Hindlimb muscle (tissue), 1 donor: ENCODE data around the gene TRMT1. TPM values are rescaled to one million over a fixed set of nuclear protein-coding genes. Genes with fewer than 3 reads are reported as not detected.

Experiments used
- DNase-seq: peaks from one replicate; pipeline ENCODE4 v3.0.0-alpha.2; 2013
- polyA plus RNA-seq: library from polyadenylated mRNA; unstranded; fragments of 120-200 nt; gene quantifications from one replicate; pipeline ENCODE4 v1.2.1, GENCODE V29; 2013; ENCODE audit not compliant: insufficient read length

Gene TRMT1
- polyA plus RNA-seq, 1 donor: 25.6 TPM

DNA sequence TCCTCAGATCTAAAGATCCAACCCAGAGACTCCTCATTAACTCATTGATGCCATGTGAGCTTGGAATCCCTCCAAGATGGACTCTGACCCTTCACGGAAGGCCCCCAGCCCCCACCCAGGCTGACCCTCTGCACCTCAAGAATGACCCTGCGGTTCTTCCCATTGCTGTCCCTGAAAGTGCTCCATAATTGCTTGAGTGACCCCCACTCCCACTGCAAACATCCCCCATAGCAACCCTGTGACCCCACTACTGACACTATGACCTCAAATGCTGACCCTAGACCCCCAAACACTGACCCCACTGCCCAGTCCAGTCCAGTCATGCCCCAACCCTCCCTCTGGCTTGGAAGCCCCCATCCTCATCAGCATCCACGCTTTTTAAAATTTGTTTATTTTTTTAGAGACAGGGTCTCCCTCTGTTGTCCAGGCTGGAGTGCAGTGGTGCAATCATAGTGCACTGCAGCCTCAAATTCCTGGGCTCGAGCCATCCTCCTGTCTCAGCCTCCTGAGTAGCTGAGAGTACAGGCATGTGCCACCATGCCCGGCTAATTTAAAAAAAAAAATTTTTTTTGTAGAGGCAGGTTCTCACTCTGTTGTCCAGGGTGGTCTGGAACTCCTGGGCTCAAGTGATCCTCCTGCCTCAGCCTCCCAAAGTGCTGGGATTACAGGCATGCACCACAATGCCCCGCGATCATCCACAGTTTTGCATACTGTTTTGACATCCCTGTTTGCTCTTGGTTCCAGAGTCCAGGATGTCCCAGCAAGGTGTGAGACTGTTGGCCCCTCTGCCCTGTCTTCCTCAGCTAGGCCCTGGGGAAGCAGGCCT lies 14.7 kb downstream of the TRMT1 start:
- no peak for DNase-seq

DNA sequence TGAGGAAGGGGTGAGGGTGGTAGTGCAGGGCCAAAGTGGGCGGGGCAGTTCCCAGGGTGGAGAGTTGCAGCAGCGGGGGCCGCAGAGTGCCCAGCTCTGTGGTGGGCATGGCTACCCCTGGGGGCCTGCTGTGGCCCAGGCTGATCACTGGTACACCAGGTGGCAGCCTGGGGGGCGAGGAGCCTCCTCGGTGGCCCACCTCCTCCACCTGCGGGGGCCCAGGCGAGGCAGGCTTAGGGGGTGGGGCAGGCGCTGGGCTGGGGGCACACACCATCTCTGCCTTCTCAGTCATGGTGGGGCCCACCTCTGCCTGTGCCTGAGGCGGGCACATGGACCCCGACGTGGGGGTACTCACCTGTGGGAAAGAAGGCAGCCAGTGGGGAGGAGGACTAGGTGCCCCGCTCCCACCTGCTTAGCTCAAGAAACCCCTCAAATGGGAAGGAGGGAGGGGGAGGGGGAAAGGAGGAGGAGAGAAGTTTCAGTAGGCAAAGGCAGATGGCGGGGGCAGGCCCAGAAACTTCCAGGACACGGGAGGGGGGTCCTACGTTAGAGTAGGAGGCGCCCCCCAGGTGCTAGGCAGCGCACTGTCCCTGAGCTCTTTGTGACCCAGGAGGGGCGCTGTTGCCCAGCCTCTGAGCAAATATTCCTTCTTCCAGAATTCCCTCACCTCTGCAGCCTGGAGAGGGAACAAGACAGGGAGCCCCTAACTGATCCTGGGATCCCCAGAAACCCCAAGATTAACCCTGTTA lies 15.5 kb downstream of the TRMT1 start:
- no peak for DNase-seq

DNA sequence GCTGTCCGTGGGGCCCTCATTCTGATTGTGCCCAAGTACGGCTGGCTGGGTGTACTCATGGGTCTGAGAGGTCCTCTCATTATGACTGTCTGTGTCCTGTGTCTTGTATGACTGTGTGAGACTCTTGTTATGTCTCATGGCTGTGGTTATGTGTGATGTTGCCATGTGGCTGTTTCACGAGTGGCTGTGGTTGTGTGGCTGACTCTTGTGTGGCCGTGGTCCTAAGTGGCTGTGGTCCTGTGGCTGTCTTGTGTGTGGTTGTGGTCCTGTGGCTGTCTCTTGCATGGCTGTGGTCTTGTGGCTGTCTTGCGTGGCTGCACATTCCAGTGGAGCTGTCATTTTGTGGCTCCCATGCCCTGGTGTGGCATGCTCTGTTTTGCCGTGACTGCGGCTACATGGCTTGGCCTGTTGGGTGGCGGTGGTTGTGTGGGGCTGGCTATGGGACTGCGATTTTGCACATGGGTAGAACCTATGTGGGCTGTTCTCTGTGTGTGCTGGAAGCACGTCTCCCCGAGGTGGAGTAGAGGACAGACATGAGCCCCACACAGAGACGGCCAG lies 16.4 kb downstream of the TRMT1 start:
- DNase-seq: no peak

DNA sequence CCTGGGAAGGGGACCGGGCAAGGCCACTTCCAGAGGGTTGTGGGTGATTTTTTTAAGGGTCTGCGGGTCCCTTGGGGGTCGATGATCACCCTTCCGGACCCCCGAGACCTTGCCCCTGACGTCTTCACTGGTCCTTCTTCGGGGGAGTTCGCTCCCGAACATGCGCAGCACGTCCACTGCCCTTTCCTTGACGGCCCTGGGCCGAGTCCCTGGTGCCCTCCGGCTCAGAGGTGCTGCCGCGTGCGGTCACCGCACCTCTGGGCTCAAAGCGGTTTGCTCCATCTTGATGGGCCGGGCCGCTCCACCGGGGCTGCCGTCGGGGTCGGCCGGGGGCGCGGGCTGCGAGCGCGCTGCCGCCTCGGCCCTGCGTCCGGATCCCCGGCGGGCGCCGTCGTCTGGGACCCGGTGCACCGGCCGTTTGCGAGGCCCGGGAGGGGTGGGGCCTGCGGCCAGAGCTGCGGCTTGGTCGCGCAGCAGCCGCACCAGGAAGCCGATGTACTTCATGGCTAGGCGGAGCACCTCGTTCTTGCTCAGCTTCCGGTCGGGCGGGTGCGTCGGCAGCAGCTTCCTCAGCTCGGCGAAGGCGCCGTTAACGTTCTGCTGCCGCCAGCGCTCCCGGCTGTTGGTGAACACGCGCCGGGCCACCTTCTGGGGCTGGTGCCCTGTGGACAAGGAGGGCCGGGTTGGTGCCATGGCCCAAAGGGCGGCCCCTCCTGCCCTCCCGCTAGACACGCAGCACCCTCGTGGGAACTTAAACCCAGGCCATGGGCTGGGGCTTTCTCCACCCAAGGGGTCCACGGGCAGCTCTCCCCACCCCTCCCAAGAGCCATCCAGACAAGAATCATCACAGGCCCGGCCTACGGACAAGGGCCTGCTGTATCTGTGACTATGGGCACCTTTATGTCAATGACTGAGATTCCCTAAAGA lies 17.2 kb downstream of the TRMT1 start:
- no peak for DNase-seq

DNA sequence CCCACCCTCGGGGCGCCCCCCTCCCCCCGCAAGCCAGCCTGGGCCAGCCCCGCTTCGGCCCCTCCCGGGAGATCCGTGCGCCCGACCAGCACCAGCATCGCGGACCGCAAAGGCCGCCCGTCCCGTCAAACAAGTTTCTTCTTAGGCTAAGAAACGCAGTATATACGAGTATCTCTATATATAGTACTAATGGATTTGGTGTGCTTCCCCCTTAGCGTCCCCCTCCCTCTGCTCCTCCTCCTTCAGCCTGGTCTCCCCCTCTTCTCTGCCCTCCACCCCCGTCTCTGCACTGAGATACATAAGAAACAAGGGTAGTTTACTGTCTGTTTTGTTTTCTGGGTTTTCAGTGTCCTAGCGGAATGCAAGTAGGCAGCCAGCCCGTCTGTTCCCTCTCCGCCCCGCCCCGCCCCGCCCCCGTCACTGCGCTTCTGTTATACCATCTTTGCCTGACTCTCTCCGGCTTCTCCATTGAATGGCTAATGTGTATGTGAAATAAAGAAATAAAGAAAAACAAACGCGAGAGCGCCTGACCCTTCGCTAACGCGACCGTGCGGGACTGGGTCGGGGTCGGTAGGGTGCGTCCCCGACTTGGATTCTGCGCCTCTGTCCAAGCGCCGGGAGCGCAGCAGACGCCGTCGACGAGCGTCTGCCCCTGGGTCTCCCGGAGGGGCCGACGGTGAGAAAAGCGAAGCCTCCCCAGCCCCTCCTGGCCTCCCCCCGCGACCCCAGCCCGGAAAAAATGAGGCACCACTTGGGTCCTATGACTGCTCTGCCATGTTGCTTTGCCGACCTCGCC lies 18.1 kb downstream of the TRMT1 start:
- peak; percentile 60 for DNase-seq

DNA sequence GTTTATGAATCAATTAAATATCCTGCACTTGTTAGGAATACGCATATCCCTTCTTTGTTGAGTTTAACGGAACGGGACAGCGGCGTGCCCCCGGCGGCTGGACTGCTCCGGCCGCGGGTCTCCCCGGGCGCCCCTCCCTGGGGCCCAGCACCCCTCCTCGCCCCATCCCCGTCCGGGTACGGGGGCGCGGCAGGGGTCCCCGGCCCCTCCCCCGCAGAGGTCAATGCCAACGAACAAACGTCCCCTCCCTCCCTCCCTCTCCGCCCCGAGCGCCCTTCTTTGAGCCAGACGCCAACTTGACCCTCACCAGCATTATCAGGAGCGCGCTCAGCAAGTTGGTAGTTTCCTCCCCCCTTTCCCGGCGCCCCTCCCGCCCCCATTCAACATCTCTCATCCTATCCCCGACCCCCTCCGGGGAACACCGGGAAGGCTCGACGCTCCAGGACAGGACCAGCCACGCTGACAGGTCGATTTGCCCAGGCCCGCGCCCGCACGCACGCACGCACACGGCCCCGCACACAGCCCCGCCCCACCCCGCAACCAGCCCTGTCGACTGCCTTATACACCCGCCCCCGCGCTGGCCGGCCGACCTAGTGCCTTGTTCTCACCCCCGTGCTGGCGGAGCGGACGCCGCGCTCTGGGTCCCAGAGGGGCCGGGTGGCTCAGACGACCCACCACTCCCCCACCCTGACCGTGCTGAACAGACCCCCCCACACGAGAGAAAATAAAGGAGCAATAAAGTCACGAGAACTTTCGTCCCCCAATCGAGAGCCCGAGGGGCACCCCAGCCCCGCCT lies 18.9 kb downstream of the TRMT1 start:
- no peak for DNase-seq

DNA sequence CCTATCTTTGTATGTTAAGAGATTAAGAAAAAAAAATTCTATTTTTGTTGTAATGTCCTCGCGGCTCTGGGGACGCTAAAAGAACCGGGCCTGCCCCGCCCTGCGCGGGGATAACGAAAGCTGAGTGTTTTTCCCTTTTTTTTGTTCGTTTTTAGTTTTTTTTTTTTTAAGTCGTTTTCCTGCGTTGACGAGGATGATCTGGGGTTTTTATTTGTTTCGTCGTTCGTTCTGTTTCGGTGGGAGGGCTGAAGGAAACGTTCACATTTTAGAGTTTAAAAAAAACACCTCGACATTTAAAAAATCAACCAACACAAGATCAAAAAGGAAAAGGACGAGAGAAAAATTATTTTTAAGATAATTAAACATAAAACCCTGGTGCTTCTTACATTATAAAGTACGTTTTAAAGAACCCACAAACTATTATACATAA lies 19.5 kb downstream of the TRMT1 start:
- DNase-seq: no peak

DNA sequence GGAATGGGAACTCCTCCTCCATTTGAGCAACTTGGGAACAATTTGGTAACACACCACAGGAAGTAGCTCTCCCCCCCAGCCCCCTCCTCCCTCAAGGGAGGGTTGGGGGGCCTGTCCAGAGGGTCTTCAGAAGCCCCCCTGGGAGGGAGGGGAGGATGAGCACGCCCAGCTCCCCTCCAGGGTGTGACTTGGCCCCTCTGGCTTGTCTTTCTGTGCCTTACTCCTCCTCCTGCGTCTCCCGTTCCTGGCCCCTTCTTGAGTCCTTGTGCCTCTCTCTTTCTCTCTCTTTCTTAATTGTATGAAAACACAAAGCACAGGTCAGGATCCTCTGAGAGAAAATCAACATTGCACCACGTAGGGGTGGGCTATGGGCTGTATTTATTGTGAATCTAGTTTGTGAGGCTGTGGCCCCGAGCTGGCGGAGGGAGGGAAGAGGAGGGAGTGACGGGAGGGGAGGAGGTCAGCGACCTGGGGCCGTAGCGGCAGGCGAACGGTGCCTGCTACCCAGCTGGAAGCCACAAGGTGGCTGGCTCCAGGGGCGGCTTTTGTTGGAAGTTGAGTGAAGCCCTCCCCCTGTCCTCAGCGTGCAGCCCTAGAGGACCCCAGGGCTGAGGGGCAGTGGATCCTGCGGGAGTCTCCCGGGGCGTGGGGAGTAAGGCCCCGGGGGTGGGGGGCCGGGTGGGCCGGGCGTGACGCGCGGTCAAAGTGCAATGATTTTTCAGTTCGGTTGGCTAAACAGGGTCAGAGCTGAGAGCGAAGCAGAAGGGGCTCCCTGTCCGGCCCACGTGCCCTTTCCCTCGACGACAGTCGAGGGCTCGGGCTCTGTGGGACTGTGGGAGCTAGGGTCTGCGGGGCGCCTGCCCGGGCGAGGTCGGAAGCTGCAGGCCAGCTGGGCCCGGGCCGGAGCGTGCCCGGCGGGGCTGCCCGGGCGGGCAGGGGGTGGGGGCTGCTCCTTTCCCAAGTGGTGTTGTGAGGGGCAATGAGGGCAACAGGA lies 20.3 kb downstream of the TRMT1 start:
- DNase-seq: no peak

DNA sequence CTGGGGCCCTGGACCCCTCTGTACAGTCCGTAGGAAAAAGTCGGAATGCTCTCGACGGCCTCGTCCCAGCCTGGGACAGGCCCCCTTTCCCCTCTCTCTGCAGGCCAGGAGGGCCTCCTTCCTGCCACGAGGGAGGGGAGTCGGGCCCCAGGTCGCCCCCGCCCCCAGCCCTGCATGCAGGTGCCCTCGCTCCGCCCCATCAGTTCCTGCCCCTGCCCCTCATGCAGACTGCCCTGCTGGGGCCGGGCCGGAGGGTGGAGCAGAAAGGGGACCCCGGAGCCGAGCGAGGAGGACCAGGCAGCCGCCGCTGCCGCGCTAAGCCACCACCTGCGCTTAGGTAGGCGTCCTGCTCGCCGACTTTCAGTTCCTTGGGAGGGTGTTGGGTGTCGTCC lies 21.2 kb downstream of the TRMT1 start:
- DNase-seq: no peak

DNA sequence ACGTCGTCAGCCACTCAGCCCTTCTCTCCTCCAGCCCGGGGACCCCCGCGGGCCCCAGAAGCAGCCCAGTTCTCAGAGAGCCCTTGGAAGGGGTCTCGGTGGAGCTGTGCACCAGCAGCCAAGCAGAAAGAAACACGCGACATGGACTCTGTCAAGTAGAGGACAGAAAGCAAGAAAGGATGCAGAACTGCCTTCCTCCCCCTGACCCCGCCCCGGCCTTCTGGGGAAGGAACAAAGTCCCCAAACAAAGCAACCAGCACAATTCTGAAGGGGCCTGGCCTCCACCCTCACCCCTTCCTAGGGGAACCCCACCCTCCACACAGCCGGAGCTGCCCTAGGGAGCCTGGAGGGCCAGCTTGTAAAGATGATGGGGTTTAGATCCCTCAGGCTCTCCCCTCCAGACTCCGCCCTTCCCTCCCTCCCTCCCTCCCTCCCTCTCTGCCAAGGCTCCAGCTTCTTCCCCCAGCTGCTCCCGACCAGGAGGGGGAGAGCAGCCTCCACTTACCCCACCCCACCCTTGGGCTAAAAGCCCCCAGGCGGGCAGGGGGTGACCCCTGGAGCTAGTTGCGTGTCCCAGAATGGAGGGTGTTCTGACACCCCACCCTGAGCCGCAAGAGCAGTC lies 21.7 kb downstream of the TRMT1 start:
- DNase-seq: no peak

DNA sequence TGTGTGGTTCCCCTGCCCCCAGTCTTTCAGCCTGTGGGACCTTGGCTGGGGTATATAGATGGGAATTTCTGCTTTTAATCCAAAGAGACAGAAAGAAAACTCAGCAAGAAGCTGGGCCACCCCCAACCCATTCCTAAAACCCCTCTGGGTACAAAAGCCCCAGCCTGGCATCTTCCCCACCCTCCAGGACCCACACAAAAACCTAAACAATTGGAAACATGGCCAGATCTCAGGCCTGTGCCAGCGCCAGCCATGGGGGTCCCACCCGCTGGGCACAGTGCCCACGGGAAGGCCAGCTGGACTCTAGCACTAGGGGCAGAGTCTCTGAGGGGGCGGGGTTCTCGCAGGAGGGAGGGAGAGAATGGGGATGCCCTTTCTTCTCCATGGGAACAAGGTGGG lies 22.4 kb downstream of the TRMT1 start:
- no peak for DNase-seq

DNA sequence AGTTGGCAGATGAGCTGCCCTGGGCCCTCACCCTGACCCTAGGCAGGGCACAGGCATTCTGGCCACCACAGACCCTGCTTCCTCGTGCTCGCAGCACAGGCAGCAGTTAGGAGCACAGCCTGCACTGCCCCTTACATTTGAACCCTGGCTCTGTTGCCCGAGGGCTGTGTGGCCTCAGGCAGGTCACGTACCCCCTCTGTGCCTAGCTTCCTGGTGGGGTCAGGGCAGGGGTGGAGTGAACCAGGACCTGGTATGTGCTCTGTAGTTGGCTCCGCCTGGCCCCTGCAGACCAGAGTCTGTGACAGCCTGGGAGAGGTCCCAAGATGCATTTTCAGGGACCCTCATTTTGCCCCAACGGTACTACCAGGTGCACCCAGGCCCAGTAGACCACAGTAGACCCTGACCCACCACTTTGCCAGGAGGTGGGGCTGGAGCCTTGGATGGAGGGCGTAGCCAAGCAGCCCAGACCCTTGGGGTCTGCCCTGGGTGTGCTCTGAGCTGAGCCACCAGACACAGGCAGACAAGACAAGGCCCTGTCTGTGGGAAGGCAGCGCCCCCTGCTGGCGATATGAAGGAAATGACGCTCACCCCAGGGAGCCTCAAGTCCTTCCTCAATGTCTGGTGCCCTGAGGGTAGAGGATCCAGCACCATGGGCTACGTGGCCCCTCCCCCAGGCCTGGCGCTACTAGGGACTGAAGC lies 23.0 kb downstream of the TRMT1 start:
- peak; percentile 87 for DNase-seq

DNA sequence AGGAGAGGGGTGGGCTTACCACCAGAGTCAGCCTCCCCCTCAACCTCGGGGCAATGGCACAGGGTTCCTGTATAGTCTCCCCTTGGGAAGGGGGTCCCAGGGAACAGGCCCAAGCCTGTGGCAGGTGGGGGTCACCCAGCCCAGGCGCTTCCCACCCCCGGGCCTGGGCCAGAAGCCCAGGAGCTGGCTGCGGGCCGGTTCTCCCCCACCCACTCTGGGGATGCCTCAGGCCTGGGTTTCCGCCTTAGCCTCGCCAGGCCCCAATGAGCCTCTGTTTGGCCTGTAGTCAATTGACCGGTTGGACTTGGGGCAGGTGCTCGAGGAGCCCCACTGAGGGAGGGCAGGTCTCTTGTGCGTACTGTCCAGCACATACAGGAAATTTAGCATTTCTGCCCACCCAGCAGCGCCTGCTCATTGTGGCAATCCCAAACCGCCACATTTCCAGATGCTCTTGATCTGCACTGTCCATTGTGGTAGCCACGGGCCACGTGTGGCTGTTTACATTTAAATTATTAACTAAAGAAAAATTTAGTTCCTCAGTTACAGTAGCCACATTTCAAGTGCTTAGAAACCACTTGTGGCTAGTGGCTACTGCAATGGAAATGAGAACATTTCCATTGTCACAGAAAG lies 23.8 kb downstream of the TRMT1 start:
- no peak for DNase-seq

DNA sequence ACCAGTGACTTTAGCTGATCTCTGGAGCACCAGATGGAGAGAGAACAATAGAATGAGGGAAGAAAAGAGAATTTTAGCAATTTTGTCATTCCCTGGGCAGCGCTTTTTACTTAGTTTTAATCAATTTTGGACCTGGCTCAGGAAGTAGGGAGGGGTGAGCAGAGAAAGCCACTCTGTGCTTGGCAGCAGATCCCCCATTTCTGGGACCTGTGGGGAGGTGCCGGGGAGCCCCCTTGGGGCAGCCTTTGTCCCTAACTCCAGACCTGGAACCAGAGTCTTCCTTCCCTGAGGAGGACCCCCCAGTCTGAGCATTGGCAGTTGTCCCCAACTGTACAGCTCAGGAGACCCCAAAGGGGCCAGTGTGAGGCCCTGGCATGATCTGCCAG lies 24.4 kb downstream of the TRMT1 start:
- DNase-seq: no peak

DNA sequence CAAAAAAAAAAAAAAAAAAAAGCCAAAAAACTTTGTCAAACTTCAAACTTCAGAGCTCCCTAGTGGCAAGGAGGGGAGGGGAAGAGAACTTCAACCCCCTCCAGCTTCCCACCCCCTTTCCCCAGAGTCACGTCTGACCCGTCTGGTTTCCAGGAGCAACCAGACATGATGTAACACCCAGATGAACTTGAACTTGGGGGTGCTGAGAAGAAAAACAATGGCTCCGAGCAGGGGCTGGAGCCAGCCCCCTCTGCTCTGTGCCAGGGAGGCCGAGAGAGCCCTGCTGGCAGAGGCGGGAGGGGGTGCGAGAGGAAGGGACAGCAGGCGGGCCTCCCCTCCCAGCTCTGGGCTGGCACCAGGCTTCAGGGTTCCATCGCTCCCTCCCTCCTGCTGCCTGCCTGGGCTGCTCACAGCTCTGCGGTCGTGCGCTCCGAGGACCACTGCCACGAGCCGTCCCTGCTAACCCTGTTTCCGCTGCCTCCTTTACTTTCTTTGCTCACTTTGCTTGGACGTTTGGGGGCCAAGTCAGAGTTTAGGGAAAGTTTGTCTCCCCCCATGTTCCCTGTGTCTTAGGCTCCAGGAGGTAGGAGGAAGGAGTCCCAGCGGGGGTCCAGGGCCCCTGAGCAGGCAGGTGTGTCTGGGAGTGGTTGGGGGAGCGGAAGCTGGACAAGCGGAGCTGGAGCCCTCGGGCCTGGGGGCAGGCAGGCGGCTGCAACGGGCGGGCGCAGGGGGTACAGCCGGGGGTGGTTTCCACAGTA lies 25.0 kb downstream of the TRMT1 start:
- peak; percentile 92 for DNase-seq

DNA sequence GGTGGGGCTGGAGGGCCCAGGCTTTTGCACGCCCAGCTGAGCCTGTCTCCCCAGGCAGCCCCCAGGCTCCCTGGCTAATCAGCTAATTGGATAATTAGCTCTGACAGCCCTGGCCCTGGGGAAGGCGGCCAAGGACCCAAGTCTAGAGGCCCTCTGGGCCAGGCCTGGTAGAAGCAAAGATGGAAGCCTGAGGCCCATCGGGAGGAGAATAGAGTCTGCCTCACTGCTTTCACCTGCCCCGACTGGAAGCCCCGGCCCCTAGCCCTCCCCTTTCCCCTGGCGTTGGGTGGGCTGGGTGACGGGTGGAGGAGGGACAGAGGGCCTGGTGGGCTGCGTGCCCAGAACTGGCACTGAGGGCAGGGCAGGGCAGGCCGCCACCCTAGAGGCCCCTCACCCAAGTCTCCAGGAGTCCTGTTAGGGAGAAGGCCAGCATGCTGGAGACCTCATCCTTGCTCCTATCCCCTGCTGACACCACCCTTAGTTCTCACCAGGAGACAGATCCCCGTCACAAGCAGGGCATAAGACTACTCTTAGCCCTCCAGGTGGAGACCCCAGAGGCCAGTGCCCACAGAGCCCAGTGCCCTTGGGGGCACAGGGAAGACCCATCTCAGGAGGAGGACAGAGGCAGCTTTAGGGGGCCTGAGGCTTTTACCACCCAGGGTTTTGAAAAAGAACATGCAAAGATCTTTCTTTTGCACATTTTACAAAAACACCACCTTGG lies 25.9 kb downstream of the TRMT1 start:
- no peak for DNase-seq
